AG10803 (cell line): ENCODE results near the gene SMIM23.

Experiments used
- DNase-seq: peaks from one replicate; pipeline ENCODE4 v3.0.0; 2010; ENCODE audit warnings: low read depth
- H3K4me3 ChIP-seq: 2 replicates; pipeline ENCODE4 v1.5.1; 2011; ENCODE audit warnings: mild to moderate bottlenecking, low read length, control low read depth
- CTCF ChIP-seq: conservative IDR thresholded peaks from 2 replicates; pipeline ENCODE4 v1.5.1; 2011; ENCODE audit warnings: mild to moderate bottlenecking, low read length, control low read depth, inconsistent platforms

SMIM23 gene

DNA sequence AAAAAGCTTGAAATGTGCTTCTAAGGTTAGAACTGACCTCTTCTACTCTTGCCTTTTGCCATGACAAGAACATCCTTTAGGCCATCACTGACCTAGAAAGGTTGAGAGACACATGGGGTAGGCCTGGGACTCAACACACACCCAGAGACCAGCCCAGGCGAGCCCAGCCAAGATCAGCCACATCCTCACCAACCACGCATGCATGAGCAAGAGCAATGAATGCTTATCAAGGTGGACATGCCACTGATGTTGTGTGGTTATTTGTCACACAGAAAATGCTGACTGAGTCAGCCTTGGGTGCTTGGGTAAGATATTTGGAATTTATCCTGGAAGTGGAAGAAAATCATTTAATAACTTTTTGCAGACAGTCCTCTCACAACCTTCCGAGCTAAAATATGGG lies 39.4 kb downstream of the SMIM23 start:
- TF ChIP-seq CTCF = no peak
- peak; percentile 3 for DNase-seq
- H3K4me3 ChIP-seq = no peak overlapping the region

DNA sequence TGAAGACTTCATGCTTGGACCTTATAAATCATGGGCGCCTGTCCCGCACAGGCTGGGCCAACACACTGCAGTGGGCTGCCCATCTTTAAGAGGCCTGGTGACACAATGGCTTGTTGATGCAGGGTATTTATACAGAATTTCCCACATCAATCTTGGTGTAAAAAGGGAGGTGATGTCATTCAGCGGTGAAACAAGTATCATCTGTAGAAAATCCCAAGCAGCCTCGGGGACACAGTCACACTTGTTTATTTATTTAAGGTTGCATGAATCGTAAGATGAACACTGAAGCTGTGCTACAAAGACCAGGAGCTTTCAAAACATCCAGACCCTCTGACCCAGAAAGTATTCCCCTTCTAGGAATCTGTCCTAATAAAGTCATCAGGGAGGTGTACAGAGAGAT lies 40.5 kb downstream of the SMIM23 start:
- TF ChIP-seq CTCF = no peak
- no peak for DNase-seq

GRCh38 chr5:171827162-171827561 lies 41.5 kb downstream of the SMIM23 start:
- no peak for DNase-seq
- no peak overlapping the region for H3K4me3 ChIP-seq
- TF ChIP-seq CTCF = no peak

More for the DNA sequence above, 40.5 kb downstream of the SMIM23 start:
- H3K4me3 ChIP-seq = no peak overlapping the region

DNA sequence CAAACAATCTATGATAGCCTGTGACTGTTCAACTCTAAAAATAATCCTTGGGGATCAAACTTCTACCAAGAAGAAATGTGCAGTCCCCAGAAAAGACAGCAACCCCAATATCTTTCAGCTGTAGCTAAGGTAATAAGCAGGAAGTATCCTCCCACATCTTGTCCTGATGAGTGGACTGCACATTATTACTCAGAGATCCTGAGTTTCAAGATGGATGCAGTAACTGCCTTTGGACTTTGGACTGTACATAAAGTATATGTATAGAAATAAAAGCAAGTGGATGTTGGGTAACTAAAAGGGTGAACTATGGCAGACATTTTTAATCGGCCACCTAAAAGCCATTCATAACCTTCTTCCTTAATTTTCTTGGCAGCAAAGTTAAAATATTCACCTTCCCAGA lies 45.1 kb downstream of the SMIM23 start:
- no peak for DNase-seq
- no peak for TF ChIP-seq CTCF
- H3K4me3 ChIP-seq = no peak overlapping the region

DNA sequence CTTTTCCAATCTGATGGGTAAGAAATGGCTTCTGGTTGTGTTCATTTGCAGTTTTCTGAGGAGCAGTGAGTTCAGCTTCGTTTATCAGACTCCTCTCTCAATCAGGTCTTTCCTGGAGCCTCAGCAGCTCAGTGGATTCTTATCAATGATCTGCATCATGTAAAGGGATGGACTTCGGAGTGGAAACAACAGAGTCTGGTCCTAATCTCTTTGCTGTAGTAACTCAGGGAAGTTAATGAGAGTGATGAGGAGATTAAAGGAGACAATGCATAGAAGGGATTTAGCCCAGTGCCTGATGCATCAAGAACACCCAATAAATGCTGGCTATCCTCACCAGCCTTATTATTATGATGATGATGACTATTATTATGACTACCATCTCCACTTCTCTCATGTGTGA lies 47.2 kb downstream of the SMIM23 start:
- TF ChIP-seq CTCF = no peak
- no peak overlapping the region for H3K4me3 ChIP-seq
- no peak for DNase-seq

DNA sequence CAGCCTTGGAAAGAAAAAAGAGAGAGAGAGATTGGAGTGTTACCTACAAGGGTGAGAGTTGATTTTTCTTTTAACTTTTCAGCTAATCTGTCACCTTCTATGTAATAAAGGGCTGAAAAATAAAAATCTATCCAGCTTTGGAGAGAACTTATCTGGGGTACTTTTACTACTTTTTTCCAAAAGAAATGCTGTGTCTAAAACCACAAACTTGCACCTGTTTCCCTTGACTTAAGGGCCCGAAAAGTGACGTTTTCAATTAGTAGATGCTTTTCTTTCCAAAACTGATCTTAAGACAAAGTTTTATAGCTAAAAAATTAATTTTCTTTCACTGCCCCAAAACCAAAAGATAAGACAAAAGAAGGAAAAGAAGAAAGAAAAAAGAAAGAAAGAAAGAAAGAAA lies 48.8 kb downstream of the SMIM23 start:
- no peak for DNase-seq
- no peak for TF ChIP-seq CTCF
- H3K4me3 ChIP-seq = no peak overlapping the region

- H3K4me3 ChIP-seq = no peak overlapping the region
- no peak for TF ChIP-seq CTCF
- no peak for DNase-seq
Measured at GRCh38 chr5:171835066-171835465, 49.4 kb downstream of the SMIM23 start.
